NCI-H1105 treated with DMSO at 0.1 percent for 48 hours (cell line): ENCODE results near the gene IDH3A.
"Not testable (repeated sequence)": the region's sequence is repeated elsewhere in the genome, so short reads cannot be mapped to it uniquely, and the experiment has no call there.

Experiments used
- DNase-seq: peaks from one replicate; lab custom pipeline; 2025; lab: John Stamatoyannopoulos, UW

The IDH3A gene

DNA sequence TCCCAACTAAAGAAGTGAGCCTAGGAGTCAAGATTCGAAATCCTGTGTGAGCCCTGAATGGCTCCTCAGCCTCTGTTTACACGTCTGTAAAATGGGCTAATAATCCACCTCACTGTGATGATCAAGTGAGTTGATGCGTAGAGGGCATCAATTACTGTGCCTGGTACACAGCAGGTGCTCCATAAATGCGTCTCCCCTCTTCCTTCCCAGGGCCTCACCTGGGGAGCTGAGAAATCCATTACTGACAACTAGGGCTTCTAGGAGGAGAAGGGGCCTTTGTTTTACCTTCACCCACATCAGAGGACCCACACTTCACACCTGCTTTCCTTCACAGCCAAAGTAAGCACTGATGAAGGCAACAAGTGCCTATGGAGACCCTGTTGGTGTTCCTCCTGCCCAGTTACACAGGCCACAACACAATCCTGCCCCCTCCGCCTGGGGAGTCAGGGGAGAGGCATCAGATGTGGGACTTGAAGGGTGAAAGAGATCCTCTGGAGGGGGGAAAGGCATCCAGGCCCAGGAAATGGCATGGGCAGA, 19.3 kb upstream of the IDH3A start:
- no peak for DNase-seq

DNA sequence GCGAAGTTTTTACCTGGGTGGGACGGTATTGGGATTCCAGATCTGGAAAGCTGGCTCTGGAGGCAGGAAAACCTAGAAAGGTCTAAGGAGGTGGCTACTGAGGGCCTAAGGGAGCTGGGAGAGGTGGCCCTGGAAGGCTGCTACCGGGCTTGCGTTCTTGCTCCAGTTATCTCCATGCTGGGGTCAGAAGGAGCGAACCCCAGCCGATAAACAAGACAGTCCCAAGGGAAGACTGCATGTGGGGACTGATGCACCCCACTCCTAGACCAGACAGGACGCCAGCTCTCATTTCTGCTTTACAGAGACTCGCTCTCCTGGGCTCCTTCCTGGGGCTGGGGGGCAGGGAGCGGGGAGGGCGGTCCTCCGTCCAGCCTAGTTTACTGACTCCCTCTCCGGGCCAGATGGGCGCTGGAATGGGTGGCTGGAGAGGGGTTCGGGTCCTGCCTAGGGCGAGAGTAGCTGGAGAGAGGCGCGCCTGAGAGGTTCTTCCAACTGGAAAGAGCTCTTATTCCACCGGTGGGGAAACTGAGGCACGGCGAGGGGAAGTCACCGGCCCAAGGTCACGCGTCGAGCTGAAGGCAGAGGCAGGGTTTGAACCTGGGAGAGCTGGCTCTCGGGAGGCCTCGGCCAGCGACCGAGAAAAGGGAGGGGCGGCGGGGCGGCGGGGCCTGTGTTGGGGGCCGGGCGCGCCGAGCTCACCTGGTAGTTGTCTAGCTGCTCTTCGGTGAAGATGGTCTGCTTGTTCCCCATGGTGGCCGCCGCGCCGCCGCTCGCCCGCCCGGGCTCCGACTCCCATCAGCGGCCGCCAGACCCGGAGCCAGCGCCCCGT, 18.5 kb upstream of the IDH3A start:
- DNase-seq: no peak

DNA sequence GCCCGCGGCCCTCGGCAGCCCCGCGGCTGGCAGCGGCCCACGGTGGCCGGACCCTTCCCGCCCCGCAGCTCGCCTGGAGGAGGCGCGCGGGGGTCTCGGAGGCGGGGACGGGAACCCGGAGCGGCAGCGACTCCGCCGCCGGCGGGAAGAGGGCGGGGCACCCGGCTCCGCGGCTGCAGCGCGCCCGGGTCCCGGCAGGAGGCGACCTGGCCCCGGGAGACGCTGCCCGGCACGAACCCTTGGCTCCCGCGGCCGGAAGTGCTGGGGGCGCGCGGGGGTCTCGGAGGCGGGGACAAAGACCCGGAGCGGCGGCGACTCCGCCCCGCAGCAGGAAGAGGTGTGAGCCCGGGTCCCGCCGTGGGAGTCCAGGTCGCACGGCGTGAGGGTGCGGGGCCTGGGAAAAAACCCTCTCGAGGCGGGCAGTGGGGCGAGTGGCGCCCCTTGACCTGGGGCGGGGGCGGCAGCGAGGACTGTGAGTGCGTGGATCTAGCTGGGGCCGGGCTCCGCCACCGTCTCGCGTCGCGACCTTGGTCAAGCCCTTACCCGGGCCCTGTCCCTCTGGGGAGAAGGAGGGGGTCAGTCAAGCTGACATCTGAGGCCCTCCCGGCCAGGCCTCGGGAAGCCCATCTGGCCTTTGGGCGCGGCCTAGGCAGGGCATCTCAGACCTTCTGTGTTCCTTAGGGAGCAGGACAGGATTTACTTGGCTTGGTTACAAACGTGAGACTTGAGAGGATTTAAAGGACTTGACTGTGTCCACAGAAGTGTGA, 17.7 kb upstream of the IDH3A start, which contains the start of gene CIB2:
CIB2 (minus strand) TSS at position 151 of the 767 bp plus-strand sequence. CDS start 230 bp downstream, outside the sequence.
- peak; percentile 61 for DNase-seq

DNA sequence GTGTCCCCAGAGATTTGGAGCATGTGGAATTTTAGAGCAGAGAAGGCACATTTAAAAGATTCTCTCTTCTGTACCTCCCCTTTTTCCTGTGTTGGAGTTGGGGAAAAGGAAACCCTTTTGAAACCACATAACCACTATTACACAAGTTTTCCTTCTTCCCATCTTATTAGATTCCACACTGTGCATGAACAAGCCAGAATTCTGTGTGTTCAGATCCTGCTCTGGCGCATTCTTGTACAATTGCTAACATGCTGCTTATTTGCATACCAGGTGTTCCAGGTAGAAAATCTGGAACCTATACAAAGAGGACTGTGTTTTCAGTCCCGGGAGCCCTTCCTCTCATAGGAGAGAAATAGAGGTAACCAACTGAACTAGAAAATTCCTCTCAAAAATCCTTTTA, 15.4 kb upstream of the IDH3A start:
- DNase-seq: no peak

DNA sequence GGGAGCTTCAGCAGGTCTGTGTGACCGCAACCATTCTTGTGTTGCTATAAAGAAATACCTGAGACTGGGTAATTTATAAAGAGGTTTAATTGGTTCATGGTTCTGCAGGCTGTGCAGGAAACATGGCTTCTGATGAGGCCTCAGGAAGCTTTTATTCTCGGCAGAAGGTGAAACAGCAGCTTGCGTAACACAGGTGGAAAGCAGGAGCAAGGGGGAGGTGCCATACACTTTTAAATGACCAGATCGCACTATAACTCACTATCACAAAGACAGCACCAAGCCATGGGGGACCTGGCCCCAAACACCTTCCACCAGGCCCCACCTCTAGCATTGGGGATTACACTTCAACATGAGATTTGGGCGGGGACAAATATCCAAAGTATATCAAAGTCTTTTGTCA, 9.6 kb upstream of the IDH3A start:
- DNase-seq: no peak

DNA sequence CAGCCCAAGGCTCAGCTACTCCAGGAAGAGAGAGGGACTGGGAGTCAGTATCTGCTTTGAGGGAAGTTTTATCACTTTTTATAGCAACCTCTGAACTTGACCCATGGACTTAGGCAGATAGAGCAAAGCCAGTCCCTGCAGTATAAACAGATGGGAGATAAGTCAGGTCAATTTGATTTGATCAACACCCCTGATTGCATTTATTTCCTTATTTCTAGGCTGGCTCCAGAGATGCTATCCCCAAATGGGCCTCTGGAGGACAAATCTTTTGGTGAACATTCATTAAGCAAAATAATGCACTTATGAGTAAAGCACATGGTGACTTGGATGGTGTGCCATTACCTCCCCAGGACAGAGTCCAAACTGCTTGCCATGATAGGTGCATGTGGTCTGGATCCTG, 8.9 kb upstream of the IDH3A start:
- no peak for DNase-seq

DNA sequence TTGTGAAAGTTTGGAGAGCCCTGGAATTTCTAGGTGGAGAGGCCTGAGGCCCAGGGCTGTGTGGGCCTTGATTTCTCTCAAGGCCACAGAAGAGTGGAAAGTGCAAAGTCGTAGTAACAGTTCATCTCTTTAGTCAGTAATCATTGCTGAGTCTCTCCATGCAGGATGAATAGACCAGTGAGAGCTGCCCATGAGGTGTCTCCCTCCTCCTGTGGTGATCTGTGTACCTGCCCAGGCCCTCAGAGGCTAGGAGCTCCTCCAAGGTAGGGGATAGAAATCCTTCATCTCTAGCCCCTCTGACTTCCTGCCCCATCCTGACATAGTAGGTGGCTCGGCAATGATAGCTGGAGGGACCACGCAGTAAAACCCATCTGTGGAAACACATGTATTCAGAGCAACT, 6.8 kb upstream of the IDH3A start:
- no peak for DNase-seq

DNA sequence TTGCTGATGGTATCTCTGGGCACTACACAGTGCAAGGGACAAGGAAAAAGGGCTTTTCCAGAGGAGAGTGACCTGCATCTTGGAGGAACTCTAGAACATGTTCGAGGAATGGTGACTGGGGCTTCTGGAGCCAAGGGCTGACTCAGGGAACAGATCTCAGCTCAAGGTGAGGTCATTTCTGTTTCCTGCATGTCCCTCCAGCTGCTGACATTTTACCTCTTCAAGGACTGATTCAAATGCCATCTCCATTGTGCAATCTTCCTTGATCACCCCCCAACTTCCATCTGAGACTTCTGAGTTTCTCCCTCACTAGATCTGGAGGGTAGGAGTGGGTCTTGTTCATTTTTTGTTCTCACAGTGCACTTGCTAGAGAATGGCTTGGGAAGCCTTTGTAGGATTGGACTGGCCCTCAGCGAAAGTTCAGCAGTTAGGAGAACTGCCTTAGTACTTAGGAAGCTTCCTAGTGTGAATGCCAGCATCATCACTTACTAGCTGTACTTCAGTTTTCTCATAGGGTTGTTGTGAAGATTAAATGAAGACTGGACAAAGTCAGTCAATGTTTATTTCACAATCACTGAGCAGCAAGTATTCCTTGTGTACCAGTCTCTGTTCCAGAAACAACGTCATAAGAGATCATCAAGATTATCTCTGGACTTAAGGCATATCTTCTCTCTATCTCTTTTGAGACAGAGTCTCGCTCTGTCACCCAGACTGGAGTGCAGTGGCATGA, 2.6 kb upstream of the IDH3A start:
- no peak for DNase-seq

DNA sequence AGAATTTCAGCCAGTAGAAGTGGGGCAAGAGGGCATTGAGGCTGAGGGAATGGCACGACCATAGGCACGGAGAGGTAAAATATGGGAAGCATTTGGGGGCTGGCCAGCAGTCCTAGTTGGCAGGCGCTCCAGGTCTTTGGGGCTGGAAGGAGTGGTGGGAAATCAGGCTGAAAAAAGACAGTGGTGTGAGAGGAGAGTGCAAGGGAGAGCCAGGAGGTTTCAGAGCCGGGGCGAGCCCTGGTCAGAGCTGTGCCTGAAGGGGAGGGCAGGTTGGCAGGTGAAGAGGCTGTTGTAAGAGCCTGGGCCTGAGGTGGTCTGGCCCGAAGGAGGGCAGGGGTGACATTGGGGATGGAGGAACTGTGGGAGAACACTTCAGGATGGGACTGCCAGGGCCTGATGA, 1.6 kb upstream of the IDH3A start:
- no peak for DNase-seq

DNA sequence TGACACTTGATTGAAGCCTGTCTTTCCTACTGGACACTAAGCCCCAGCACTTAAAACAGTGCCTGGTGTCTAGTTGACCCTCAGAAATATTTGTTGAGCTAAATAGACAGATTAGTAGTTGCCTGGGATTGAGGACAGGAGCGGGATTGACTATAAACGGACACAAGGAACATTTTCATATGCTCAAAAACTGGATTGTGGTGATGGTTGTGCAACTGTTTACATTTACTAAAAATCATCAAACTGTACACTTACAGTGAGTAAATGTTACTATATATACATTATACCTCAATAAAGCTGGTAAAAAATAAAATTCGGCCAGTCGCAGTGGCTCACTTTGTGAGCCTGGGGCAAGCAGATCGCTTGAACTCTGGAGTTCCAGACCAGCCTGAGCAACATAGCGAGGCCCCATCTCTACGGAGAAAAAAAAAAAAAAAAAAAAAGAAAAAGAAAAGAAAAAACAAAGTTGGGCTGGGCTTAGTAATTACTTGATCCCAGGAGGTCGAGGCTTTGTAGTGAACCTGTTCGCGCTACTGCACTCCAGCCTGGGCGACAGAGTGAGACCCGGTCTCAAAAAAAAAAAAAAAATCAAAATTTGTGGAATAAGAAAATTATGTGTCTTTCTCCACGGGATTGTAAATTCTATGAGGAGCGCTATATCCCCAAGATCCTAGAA, 632 bp upstream of the IDH3A start:
- DNase-seq: no peak

DNA sequence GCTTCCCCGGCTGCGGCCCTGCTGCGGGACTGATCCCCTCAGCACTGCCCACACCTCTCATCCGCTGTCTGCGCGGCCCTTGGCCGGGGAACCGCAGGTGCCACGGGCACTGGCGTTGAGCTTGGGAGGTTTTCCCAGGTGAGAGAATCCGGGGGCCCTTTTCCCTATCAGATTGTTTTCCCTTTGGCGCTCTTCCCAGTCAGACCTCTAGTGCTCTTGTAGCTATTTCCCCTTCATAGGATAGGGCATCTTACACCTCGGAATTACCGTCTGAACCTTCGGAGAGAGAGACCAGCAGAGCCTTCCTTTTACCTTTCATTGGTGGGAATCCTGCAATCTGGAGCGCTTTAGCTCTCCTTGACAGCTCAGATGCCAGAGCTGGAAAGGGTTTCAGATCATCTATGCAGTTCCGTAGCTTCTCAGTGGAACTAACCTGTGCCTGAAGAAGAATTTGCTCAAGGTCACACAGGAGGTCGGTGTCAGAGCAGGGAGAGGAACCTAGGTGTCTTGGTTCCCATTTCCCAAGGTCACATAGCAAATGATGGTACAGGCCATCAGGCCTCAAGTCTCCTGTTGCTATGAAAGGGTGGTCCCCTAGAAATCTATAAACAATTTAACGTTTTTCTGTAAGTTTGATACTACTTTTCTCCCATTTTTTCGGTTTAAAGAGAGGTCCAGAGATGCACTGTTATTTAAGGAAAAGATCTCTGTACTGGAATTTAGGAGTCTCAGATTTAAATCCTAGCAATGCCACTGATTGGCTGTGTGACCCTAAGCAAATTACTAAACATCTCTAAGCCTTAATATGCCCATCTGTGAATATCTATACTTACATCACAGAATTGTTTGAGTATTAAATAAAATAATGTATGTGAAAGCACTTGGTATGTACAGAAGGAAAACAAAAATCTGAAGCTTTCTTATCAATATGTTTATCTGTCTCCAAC, 916 bp downstream of the IDH3A start:
- peak; percentile 66 for DNase-seq

DNA sequence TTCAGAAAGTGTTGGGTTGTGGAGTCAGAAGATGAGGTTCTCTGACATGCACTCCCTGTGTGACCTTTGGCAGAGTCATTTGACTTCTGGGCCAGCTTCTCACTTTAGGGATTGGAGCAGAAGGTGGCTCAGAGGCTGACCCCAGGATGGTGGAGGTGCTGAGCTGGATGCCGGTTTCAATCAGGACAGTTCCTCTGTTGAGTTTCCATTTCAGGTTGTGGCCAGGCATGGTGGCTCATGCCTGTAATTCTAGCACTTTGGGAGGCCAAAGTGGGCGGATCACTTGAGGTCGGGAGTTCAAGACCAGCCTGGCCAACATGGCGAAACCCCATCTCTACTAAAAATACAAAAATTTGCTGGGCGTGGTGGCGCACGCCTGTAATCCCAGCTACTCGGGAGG, 1.9 kb downstream of the IDH3A start:
- DNase-seq: not testable (repeated sequence)

DNA sequence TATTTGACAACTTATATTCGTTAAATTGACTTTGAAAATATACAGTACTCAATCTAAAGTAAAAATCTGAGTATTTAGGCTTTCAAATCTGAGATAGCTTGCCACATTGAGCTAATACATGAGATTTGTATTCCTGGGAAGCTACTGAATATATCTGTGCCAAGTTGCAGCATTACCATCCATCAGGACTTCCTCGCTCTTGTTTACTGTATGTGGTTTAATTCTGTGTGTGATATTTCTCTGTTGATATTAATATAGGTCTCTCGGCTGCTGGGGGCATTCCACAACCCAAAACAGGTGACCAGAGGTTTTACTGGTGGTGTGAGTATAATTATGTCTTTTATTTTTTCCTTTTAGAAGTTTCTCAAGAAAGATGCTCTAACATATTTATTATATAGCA, 5.8 kb downstream of the IDH3A start:
- no peak for DNase-seq

DNA sequence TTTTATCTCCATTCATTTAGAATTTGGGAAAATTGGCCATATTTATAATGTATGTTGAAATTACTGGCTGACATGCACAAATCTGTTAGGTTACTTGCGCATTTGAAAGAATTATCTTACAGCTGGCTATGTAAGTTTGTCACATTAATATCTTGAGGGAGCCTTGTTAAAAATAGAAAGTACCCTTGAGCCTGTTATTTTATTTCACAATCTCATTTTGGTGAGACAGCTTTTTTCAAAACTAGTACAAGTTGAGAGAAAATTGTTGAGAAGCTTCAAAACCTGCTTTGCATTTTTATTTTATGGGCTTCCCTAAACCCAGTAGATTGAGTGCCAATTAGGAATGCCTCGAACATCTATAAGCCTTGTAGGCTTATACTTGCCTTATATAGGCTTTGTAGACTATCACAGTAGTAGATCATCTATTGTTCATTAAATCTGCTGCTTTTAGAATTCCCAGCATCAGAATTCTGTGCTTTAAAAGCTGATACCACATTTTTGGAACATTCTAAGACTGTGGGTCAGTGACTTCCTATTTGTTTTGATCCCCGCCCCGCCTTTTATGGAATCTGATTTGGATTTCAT, 6.3 kb downstream of the IDH3A start:
- no peak for DNase-seq

DNA sequence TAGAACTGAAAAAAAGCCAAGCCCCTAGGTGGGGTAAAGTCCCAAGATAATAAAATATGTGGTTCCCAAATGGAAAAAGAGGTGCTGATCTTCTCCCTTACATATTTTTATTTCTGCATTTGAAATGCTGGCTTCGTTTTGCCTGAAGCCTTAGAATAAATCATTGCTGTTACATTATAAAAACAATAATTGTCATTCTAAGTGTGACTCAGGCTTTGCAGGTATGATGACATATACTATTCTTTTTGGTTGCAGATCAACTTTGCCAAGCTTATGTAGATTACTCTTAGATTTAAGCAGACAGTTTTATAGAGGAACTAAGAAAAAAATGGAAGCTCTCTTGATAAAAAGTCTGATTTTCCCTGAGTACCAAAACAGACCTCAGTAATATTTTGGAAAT, 7.5 kb downstream of the IDH3A start:
- no peak for DNase-seq

DNA sequence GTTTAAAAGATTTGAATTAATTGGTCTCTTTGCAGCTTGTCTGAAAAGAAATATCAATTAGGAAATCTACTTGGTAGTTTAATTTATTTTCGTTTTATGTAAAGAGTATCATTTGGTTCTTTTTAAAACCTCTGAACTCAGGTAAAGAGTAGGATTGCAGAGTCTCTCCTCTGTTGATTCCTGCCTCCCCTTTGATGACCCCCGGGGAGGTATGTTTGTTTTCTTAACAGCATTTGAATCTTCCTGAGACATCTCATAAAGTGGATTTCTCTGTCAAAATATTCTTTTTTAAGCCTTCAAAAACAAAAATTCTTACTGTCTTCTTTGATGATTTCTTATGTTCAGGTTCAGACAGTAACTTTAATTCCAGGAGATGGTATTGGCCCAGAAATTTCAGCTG, 8.0 kb downstream of the IDH3A start:
- no peak for DNase-seq

DNA sequence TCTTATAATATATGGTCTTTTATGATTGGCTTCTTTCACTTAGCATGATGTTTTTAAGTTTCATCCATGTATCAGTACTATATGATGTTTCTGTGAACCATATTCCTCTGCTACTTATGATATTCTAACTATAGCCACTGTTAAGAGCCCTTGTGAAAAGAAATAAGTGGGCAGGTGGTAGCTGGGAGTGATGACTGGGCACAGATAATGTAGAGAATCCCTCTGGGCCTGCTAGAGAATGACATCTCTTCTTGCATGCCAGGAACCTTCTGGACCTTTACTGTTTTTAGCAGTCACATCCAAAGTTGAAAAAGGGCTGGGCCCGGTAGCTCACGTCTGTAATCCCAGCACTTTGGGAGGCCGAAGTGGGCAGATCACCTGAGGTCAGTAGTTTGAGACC, 10.2 kb downstream of the IDH3A start:
- no peak for DNase-seq

DNA sequence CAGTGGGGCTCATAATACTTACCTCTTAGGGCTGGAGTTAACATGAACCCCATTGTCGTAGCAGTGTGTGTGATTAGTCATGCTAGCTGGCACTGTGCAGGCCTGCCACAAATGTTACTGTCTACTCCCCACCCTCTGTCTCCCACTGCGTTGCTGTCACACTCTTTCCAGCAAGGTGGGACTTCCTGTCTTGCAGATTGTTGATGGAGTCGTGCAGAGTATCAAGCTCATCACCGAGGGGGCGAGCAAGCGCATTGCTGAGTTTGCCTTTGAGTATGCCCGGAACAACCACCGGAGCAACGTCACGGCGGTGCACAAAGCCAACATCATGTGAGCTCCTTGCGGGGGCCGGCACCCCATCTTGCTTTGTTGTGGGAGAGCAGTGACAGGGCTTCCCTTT, 12.9 kb downstream of the IDH3A start:
- no peak for DNase-seq

DNA sequence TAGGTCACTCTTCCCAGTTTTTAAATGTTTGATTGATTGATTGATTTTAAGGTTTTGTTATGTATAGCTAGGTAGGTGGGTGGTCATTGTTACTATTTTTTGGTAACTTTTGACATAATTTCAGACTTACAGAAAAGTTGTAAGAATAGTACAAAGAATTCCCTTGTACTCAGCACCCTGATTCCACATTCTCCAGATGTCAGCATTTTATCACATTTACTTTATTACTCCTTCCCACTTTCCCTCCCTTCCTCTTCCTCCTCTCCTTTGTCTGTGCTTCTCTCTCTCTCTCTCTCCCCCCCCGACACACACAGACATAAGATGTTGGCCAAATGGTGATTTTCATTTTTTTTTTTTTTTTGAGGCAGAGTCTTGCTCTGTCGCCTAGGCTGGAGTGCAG, 14.8 kb downstream of the IDH3A start:
- DNase-seq: no peak

DNA sequence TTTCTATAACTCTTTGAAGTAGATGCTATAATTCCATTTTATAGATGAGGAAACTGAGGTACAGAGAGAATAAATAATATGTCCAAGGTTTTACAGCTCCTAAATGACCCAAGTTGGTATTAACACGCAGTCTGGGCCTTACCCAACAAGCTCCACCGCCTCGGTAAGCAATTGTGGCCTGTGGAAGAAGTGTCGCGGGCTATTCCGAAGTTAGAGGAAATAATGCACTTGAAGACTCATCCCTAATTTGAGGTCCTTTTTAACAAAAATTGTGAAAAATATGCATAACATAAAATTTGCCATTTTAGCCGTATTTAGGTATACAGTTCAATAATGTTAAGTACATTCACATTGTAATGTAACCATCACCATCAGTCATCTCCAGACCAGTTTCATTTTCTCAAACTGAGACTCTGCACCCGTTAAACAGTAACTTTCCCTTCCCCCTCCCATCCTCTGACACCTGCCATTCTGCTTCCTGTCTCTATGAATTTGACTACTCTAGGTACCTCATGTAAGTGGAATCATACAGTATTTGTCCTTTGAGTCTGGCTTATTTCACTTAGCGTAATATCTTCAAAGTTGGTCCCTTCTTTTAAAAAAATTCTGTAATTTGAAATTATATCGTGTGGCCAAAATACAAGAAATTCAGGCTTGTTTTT, 18.2 kb downstream of the IDH3A start:
- no peak for DNase-seq
